Measurements from ENCODE around the gene NXNL2. TPM values are rescaled to one million over a fixed set of nuclear protein-coding genes. Genes with fewer than 3 reads are reported as not detected.

NXNL2 gene
- total RNA-seq, 1 experiment from 2014 or later, result 1.4 TPM

DNA sequence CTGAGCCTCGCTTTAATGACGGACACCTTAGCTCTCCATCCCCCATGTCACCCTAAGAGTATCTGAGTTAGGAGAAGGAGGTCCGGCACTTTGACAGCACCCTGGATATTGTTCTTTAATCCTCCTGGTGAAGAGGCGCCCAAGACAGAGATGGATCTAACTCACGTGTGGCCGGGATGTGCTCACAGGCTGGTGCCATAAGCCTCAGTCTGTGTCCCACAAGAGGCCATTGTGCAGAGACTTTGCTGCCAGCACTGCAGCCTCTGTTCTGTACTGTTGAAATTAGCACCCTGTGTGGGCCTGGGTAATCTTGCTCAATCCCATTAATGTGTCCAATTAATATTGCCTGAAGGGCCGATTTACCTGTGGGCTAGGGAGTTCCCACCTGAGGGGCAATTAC, 37.7 kb downstream of the NXNL2 start:
- no peak overlapping the region for H3K27ac Mint-ChIP-seq (ENCODE audit: unreplicated experiment)
- TF ChIP-seq, protein P1, sequence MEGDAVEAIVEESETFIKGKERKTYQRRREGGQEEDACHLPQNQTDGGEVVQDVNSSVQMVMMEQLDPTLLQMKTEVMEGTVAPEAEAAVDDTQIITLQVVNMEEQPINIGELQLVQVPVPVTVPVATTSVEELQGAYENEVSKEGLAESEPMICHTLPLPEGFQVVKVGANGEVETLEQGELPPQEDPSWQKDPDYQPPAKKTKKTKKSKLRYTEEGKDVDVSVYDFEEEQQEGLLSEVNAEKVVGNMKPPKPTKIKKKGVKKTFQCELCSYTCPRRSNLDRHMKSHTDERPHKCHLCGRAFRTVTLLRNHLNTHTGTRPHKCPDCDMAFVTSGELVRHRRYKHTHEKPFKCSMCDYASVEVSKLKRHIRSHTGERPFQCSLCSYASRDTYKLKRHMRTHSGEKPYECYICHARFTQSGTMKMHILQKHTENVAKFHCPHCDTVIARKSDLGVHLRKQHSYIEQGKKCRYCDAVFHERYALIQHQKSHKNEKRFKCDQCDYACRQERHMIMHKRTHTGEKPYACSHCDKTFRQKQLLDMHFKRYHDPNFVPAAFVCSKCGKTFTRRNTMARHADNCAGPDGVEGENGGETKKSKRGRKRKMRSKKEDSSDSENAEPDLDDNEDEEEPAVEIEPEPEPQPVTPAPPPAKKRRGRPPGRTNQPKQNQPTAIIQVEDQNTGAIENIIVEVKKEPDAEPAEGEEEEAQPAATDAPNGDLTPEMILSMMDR (IDR thresholded peaks at IDR 0.05; ENCODE audit: unreplicated experiment), result no peak

DNA sequence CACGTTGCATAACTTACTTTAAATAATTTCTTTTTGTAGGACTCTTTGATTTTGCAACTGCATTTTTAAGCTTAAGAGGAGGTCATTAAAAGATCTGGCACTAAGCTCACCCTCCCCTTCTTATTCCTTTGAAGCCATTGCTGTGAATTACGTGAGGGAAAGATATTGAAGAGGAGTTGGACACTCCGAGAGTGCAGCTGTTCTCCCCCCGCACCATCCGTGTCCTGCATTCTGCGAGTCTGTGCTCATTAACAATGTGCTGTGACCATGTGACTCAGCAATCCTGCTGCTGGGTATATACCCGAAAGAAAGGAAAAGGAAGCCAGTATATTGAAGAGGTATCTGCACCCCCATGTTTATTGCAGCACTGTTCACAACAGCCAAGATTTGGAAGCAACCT, 40.0 kb downstream of the NXNL2 start:
- intact Hi-C loops (cut with micrococcal nuclease; ENCODE audit: unreplicated experiment), result loop anchor here (5.0 kb wide), 1 partner anchor 403 kb away; no protein-coding TSS in a partner anchor
- TF ChIP-seq, protein P1 (IDR thresholded peaks at IDR 0.05; ENCODE audit: unreplicated experiment), result no peak
- Mint-ChIP-seq H3K9me3 (ENCODE audit: low read depth, unreplicated experiment) (no peaks in the 10 kb centered on the region), H3K36me3 (ENCODE audit: insufficient read depth, unreplicated experiment) (no peaks in the 10 kb centered on the region), H3K4me1 (ENCODE audit: low read depth, unreplicated experiment) (no peaks in the 10 kb centered on the region), H3K4me3 (ENCODE audit: low read depth, unreplicated experiment) (no peak overlapping the region), H3K27ac (ENCODE audit: unreplicated experiment) (no peak overlapping the region), H3K27me3 (ENCODE audit: unreplicated experiment) (peaks cover 21% of the 10 kb centered on the region)
- no TSS peak for BruUV-seq (replicated peaks)
- no peak for DNase-seq
- CTCF ChIA-PET, result no interaction called here

More for the DNA sequence above, 37.7 kb downstream of the NXNL2 start:
- CTCF ChIA-PET, result no interaction called here
- no peaks in the 10 kb centered on the region for H3K36me3 Mint-ChIP-seq (ENCODE audit: insufficient read depth, unreplicated experiment)
- no TSS peak for BruUV-seq (replicated peaks)
- no peaks in the 10 kb centered on the region for H3K4me1 Mint-ChIP-seq (ENCODE audit: low read depth, unreplicated experiment)
- no peaks in the 10 kb centered on the region for H3K9me3 Mint-ChIP-seq (ENCODE audit: low read depth, unreplicated experiment)
- intact Hi-C loops (cut with micrococcal nuclease; ENCODE audit: unreplicated experiment), result no loop called here
- DNase-seq, result no peak
- no peak overlapping the region for H3K4me3 Mint-ChIP-seq (ENCODE audit: low read depth, unreplicated experiment)
- peaks cover 21% of the 10 kb centered on the region for H3K27me3 Mint-ChIP-seq (ENCODE audit: unreplicated experiment)

DNA sequence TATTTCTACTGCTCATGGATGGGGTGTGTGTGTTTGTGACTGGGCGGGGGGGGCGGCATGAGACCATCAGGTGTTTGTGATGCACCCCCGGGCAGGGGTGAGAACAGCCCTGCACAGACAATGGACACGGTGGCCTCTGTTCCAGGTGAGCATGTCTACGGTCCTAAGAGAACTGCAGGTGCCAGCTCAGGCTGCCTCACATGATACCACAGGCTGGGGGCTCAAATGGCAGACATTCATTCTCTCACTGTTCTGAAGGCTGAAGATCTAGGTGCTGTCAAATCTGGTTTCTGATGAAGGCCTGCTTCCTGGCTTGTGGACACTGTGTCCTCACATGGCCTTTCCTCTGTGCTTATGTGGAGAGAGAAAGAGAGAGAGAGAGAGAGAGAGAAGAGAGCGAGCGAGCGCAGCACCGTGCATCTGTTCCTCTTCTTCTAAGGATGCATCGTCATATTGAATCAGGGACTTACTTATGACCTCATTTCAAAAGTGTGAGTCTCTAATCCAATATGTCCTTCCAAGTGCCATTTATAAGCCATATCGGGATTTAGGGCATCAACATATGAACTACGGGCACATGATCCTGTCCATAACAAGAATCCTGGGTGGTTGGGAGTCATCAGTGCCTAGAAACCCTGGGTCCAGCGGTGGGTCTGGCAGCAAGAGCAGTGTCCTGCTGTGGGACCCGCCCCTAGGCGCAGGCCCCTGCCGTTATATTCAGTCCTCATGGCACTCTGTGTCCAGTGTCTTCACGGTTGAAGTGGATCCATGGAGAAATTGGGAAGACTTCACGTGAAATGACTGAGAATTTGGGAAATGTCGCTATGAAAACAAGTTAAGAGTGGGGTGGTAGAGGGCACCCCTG, 42.5 kb downstream of the NXNL2 start:
- no peak for DNase-seq
- Mint-ChIP-seq H3K9me3 (ENCODE audit: low read depth, unreplicated experiment) (no peaks in the 10 kb centered on the region), H3K4me3 (ENCODE audit: low read depth, unreplicated experiment) (no peak overlapping the region), H3K4me1 (ENCODE audit: low read depth, unreplicated experiment) (no peaks in the 10 kb centered on the region), H3K27me3 (ENCODE audit: unreplicated experiment) (peaks cover 21% of the 10 kb centered on the region), H3K36me3 (ENCODE audit: insufficient read depth, unreplicated experiment) (no peaks in the 10 kb centered on the region), H3K27ac (ENCODE audit: unreplicated experiment) (no peak overlapping the region)
- no TSS peak for BruUV-seq (replicated peaks)
- intact Hi-C loops (cut with micrococcal nuclease; ENCODE audit: unreplicated experiment), result loop anchor here (5.0 kb wide), 1 partner anchor 405 kb away; no protein-coding TSS in a partner anchor
- CTCF ChIA-PET, result no interaction called here
- TF ChIP-seq, protein P1 (IDR thresholded peaks at IDR 0.05; ENCODE audit: unreplicated experiment), result no peak

DNA sequence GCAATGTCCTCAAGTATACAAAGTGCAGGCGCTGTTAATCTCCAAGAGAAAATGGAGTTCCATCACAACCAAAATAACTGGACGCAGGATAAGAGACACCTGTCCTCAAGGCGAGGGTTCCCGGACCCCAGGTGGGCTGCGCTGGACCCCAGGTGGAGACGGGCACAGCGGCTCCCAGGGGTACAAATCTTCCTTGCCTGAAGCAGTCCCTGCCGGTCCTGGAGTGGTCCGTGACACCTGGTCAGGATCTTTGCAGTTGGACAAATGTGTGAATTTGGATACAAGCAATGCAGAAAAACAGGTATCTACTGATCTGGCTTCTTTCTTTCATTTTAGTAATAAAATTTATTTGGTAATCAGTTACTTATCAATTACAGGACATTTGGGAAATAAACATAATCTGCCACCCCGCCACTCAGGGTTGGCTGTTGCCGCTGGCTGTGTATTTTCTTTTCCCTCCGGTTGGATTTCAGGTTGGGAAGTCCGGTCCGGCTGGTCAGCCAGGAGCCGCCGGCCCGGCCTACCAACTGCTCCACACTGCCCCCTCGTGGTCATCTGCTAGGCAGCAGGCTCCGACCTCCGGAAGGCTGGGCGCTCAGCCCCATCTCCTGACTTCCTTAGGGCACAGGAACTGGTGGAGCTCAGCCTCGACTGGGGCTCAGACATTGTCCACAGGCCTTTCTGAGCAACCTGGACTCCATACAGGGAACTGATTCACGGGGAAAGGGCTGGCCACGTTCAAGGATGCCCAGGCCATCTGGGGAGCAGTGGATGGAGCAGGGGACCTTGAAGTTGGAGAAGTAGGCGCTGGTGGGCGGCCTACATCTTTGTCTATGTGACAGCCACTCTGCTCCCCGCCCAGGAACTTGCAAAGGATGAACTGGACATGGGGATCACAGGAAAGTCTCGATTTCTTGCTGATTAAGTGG, 43.4 kb downstream of the NXNL2 start:
- DNase-seq, result peak; percentile 88
- CTCF ChIA-PET, result interaction anchor here (0.5 to 1.0 kb wide), 2 partner anchors 45 to 320 kb away, joined by 5 to 9 read pairs; no protein-coding TSS in a partner anchor
- Mint-ChIP-seq H3K27me3 (ENCODE audit: unreplicated experiment) (peaks cover 15% of the 10 kb centered on the region), H3K9me3 (ENCODE audit: low read depth, unreplicated experiment) (no peaks in the 10 kb centered on the region), H3K4me1 (ENCODE audit: low read depth, unreplicated experiment) (no peaks in the 10 kb centered on the region), H3K4me3 (ENCODE audit: low read depth, unreplicated experiment) (no peak overlapping the region), H3K36me3 (ENCODE audit: insufficient read depth, unreplicated experiment) (no peaks in the 10 kb centered on the region), H3K27ac (ENCODE audit: unreplicated experiment) (no peak overlapping the region)
- intact Hi-C loops (cut with micrococcal nuclease; ENCODE audit: unreplicated experiment), result loop anchor here (5.0 kb wide), 1 partner anchor 406 kb away; no protein-coding TSS in a partner anchor
- BruUV-seq (replicated peaks), result no TSS peak
- TF ChIP-seq, protein P1 (IDR thresholded peaks at IDR 0.05; ENCODE audit: unreplicated experiment), result peak; percentile 84
